GM23338 (cell line): ENCODE measurements around the gene TXNRD1. TPM values are rescaled to one million over a fixed set of nuclear protein-coding genes. Genes with fewer than 3 reads are reported as not detected.

Source experiments
- ATAC-seq: fragments of 200-7000 bp; cut with Tn5 transposase; 3 replicates; pipeline ENCODE4 v1.9.1; 2020
- DNase-seq: peaks from one replicate; pipeline ENCODE4 v3.0.0-alpha.2; 2015; ENCODE audit warnings: low spot score
- H2AFZ ChIP-seq: fragments of 200-600 bp; sonication (generic); 2 replicates; pipeline ENCODE4 v1.8.0; 2016; ENCODE audit warnings: antibody characterized with exemption, mild to moderate bottlenecking, moderate library complexity
- H3F3A ChIP-seq: fragments of 200-600 bp; sonication (generic); replicated peaks from 2 replicates; pipeline ENCODE4 v1.8.0; 2017; ENCODE audit warnings: antibody characterized with exemption, mixed run types, low read depth
- H3K27ac ChIP-seq: fragments of 200-600 bp; sonication (generic); 2 replicates; pipeline ENCODE4 v1.6.1; 2016; ENCODE audit warnings: low read depth
- H3K27me3 ChIP-seq: fragments of 200-600 bp; sonication (generic); 2 replicates; pipeline ENCODE4 v1.8.0; 2016; ENCODE audit warnings: mild to moderate bottlenecking, mixed run types, moderate library complexity; ENCODE audit not compliant: insufficient read depth
- H3K36me3 ChIP-seq: fragments of 200-600 bp; sonication (generic); 2 replicates; pipeline ENCODE4 v1.8.0; 2016; ENCODE audit warnings: mild to moderate bottlenecking; ENCODE audit not compliant: insufficient read depth
- H3K4me1 ChIP-seq: fragments of 200-600 bp; sonication (generic); 2 replicates; pipeline ENCODE4 v1.8.0; 2016; ENCODE audit warnings: mild to moderate bottlenecking, moderate library complexity; ENCODE audit not compliant: insufficient read depth
- H3K4me2 ChIP-seq: fragments of 200-600 bp; sonication (generic); 2 replicates; pipeline ENCODE4 v1.7.1; 2017; ENCODE audit warnings: mixed run types
- H3K4me3 ChIP-seq: fragments of 200-600 bp; sonication (generic); 2 replicates; pipeline ENCODE4 v1.6.1; 2016; ENCODE audit warnings: mixed run types
- H3K79me2 ChIP-seq: fragments of 200-600 bp; sonication (generic); replicated peaks from 2 replicates; pipeline ENCODE4 v1.8.0; 2017; ENCODE audit warnings: mild to moderate bottlenecking; ENCODE audit not compliant: insufficient read depth
- H3K9me2 ChIP-seq: fragments of 200-600 bp; sonication (generic); 2 replicates; pipeline ENCODE4 v1.8.0; 2017; ENCODE audit not compliant: insufficient read depth
- H4K20me1 ChIP-seq: fragments of 200-600 bp; sonication (generic); replicated peaks from 2 replicates; pipeline ENCODE4 v1.8.0; 2017; ENCODE audit warnings: mild to moderate bottlenecking; ENCODE audit not compliant: insufficient read depth
- H3K27ac Mint-ChIP-seq: 2 replicates; pipeline ENCODE4 v1.8.0; 2020; ENCODE audit warnings: inconsistent platforms, mild to moderate bottlenecking, moderate library complexity, mixed read lengths
- H3K27me3 Mint-ChIP-seq: 3 replicates; pipeline ENCODE4 v1.8.0; 2022; ENCODE audit warnings: low read depth, mild to moderate bottlenecking, moderate library complexity, mixed read lengths, inconsistent platforms; ENCODE audit not compliant: insufficient read depth, poor library complexity
- H3K36me3 Mint-ChIP-seq: 3 replicates; pipeline ENCODE4 v1.8.0; 2021; ENCODE audit warnings: low read depth, mild to moderate bottlenecking, inconsistent platforms, moderate library complexity, mixed read lengths
- H3K4me1 Mint-ChIP-seq: 3 replicates; pipeline ENCODE4 v1.8.0; 2020; ENCODE audit warnings: mild to moderate bottlenecking, inconsistent platforms, mixed read lengths
- H3K4me3 Mint-ChIP-seq: 3 replicates; pipeline ENCODE4 v1.8.0; 2021; ENCODE audit warnings: moderate library complexity, mild to moderate bottlenecking, inconsistent platforms, mixed read lengths
- H3K9me3 Mint-ChIP-seq: 3 replicates; pipeline ENCODE4 v1.8.0; 2020; ENCODE audit warnings: moderate library complexity, mild to moderate bottlenecking, inconsistent platforms, mixed read lengths
- CREB1 ChIP-seq: fragments of 250-450 bp; sonication (Bioruptor Pico); IDR thresholded peaks from 2 replicates; pipeline ENCODE4 v1.5.0; 2020; ENCODE audit warnings: low read depth, mild to moderate bottlenecking, moderate library complexity
- EZH2 ChIP-seq: fragments of 200-600 bp; sonication (generic); IDR thresholded peaks from one replicate; pipeline ENCODE4 v1.8.0; 2017; ENCODE audit warnings: antibody characterized with exemption, mild to moderate bottlenecking, low read depth; ENCODE audit not compliant: unreplicated experiment
- EZH2phosphoT487 ChIP-seq: fragments of 200-600 bp; sonication (generic); IDR thresholded peaks from one replicate; pipeline ENCODE4 v1.8.1; 2018; ENCODE audit warnings: antibody characterized with exemption; ENCODE audit not compliant: unreplicated experiment
- JUNB ChIP-seq: IDR thresholded peaks from one replicate; pipeline ENCODE4 v1.6.1; 2016; ENCODE audit warnings: antibody characterized with exemption; ENCODE audit not compliant: unreplicated experiment
- NANOG ChIP-seq: IDR thresholded peaks from 2 replicates; pipeline ENCODE4 v1.6.1; 2016; ENCODE audit warnings: antibody characterized with exemption, borderline replicate concordance
- POLR2AphosphoS5 ChIP-seq: IDR thresholded peaks from 2 replicates; pipeline ENCODE4 v1.6.1; 2016; ENCODE audit warnings: antibody characterized with exemption, low read depth
- STAT1 ChIP-seq: IDR thresholded peaks from one replicate; pipeline ENCODE4 v1.6.1; 2016; ENCODE audit warnings: antibody characterized with exemption; ENCODE audit not compliant: unreplicated experiment
- ZNF114 ChIP-seq: fragments of 250-450 bp; sonication (Bioruptor Pico); IDR thresholded peaks from 2 replicates; pipeline ENCODE4 v1.5.0; 2020; ENCODE audit warnings: mild to moderate bottlenecking, moderate library complexity
- ZNF331 ChIP-seq: fragments of 250-450 bp; sonication (Bioruptor Pico); IDR thresholded peaks from 2 replicates; pipeline ENCODE4 v1.5.0; 2020; ENCODE audit warnings: low read depth, mild to moderate bottlenecking, moderate library complexity
- polyA plus RNA-seq: library from polyadenylated mRNA; unstranded; fragments of >200 nt; fragmentation: Nextera tagmentation; extraction: Ambion mirVana; gene quantifications from 2 replicates; pipeline ENCODE4 v1.2.1, GENCODE V29; 2016
- total RNA-seq: library from RNA; depleted of rRNA; stranded (reverse); fragments of >200 nt; shearing (Covaris generic); gene quantifications from 2 replicates; pipeline ENCODE4 v1.2.3, GENCODE V29; 2014
- TF ChIP-seq, protein P1 (sequence below): IDR thresholded peaks from 2 replicates; pipeline ENCODE4 v1.6.1; 2016; ENCODE audit warnings: antibody characterized with exemption
- TF ChIP-seq, protein P2 (sequence below): fragments of 250-450 bp; sonication (Bioruptor Pico); IDR thresholded peaks from 2 replicates; pipeline ENCODE4 v1.5.0; 2020; ENCODE audit warnings: mild to moderate bottlenecking, moderate library complexity
- TF ChIP-seq, protein P3 (sequence below): IDR thresholded peaks from one replicate; pipeline ENCODE4 v1.6.1; 2018; ENCODE audit warnings: antibody characterized with exemption; ENCODE audit not compliant: unreplicated experiment
- TF ChIP-seq, protein P4 (sequence below), 2 experiments: fragments of 200-600 bp in 1 of 2; sonication (generic) in 1 of 2; conservative IDR thresholded peaks; 2 replicates each; pipeline versions ENCODE4 v1.5.1 to v1.6.1; 2016 to 2017; ENCODE audit warnings: antibody characterized with exemption in 2 of 2, low read depth in 2 of 2, mild to moderate bottlenecking in 2 of 2, moderate library complexity in 1 of 2

Gene TXNRD1
- total and polyA plus RNA-seq, 2 experiments from 2014 or later = 115 to 127 TPM

DNA sequence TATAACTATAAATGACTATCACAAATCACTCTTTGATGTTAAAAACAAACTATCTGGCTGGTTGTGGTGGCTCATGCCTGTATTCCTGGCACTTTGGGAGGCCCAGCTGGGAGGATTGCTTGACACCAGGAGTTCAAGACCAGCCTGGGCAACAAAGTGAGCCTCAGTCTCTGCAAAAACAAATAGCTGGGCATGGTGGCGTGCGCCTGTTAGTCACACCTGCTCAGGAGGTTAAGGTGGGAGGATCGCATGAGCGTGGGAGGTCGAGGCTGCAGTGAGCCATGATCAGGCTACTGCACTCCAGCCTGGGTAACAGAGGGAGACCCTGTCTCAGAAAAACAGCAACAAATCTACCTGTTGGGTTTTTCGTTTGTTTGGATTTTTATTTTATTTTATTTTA is 5.4 kb downstream of the TXNRD1 start:
- no peaks in the 10 kb centered on the region for H3K4me1 Mint-ChIP-seq
- H2AFZ ChIP-seq = no peak overlapping the region
- H3F3A ChIP-seq = no peaks in the 10 kb centered on the region
- no peak overlapping the region for H3K4me3 Mint-ChIP-seq
- H3K36me3 Mint-ChIP-seq = no peaks in the 10 kb centered on the region; the same call in 2 of the 3 replicates
- no peak for DNase-seq
- no peaks in the 10 kb centered on the region for H3K9me2 ChIP-seq
- H4K20me1 ChIP-seq = no peaks in the 10 kb centered on the region
- ATAC-seq = no peak
- no peaks in the 10 kb centered on the region for H3K9me3 Mint-ChIP-seq
- H3K27me3 Mint-ChIP-seq = peaks cover 13% of the 10 kb centered on the region
- no peak overlapping the region for H3K27ac Mint-ChIP-seq
- H3K4me1 ChIP-seq = peaks cover 5% of the 10 kb centered on the region; the same call in 1 of the 2 replicates
- TF ChIP-seq CREB1 (CRISPR knock-in tag) (no peak), POLR2AphosphoS5 (no peak), STAT1 (no peak), ZNF114 (no peak), ZNF331 (no peak), NANOG (no peak), EZH2phosphoT487 (no peak), EZH2 (no peak), JUNB (no peak)
- TF ChIP-seq, protein P1, sequence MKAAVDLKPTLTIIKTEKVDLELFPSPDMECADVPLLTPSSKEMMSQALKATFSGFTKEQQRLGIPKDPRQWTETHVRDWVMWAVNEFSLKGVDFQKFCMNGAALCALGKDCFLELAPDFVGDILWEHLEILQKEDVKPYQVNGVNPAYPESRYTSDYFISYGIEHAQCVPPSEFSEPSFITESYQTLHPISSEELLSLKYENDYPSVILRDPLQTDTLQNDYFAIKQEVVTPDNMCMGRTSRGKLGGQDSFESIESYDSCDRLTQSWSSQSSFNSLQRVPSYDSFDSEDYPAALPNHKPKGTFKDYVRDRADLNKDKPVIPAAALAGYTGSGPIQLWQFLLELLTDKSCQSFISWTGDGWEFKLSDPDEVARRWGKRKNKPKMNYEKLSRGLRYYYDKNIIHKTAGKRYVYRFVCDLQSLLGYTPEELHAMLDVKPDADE = no peak
- TF ChIP-seq, protein P2, sequence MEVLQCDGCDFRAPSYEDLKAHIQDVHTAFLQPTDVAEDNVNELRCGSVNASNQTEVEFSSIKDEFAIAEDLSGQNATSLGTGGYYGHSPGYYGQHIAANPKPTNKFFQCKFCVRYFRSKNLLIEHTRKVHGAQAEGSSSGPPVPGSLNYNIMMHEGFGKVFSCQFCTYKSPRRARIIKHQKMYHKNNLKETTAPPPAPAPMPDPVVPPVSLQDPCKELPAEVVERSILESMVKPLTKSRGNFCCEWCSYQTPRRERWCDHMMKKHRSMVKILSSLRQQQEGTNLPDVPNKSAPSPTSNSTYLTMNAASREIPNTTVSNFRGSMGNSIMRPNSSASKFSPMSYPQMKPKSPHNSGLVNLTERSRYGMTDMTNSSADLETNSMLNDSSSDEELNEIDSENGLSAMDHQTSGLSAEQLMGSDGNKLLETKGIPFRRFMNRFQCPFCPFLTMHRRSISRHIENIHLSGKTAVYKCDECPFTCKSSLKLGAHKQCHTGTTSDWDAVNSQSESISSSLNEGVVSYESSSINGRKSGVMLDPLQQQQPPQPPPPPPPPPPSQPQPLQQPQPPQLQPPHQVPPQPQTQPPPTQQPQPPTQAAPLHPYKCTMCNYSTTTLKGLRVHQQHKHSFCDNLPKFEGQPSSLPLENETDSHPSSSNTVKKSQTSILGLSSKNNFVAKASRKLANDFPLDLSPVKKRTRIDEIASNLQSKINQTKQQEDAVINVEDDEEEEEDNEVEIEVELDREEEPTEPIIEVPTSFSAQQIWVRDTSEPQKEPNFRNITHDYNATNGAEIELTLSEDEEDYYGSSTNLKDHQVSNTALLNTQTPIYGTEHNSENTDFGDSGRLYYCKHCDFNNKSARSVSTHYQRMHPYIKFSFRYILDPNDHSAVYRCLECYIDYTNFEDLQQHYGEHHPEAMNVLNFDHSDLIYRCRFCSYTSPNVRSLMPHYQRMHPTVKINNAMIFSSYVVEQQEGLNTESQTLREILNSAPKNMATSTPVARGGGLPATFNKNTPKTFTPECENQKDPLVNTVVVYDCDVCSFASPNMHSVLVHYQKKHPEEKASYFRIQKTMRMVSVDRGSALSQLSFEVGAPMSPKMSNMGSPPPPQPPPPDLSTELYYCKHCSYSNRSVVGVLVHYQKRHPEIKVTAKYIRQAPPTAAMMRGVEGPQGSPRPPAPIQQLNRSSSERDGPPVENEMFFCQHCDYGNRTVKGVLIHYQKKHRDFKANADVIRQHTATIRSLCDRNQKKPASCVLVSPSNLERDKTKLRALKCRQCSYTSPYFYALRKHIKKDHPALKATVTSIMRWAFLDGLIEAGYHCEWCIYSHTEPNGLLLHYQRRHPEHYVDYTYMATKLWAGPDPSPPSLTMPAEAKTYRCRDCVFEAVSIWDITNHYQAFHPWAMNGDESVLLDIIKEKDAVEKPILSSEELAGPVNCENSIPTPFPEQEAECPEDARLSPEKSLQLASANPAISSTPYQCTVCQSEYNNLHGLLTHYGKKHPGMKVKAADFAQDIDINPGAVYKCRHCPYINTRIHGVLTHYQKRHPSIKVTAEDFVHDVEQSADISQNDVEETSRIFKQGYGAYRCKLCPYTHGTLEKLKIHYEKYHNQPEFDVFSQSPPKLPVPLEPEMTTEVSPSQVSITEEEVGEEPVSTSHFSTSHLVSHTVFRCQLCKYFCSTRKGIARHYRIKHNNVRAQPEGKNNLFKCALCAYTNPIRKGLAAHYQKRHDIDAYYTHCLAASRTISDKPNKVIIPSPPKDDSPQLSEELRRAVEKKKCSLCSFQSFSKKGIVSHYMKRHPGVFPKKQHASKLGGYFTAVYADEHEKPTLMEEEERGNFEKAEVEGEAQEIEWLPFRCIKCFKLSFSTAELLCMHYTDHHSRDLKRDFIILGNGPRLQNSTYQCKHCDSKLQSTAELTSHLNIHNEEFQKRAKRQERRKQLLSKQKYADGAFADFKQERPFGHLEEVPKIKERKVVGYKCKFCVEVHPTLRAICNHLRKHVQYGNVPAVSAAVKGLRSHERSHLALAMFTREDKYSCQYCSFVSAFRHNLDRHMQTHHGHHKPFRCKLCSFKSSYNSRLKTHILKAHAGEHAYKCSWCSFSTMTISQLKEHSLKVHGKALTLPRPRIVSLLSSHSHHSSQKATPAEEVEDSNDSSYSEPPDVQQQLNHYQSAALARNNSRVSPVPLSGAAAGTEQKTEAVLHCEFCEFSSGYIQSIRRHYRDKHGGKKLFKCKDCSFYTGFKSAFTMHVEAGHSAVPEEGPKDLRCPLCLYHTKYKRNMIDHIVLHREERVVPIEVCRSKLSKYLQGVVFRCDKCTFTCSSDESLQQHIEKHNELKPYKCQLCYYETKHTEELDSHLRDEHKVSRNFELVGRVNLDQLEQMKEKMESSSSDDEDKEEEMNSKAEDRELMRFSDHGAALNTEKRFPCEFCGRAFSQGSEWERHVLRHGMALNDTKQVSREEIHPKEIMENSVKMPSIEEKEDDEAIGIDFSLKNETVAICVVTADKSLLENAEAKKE = no peak
- TF ChIP-seq, protein P3, sequence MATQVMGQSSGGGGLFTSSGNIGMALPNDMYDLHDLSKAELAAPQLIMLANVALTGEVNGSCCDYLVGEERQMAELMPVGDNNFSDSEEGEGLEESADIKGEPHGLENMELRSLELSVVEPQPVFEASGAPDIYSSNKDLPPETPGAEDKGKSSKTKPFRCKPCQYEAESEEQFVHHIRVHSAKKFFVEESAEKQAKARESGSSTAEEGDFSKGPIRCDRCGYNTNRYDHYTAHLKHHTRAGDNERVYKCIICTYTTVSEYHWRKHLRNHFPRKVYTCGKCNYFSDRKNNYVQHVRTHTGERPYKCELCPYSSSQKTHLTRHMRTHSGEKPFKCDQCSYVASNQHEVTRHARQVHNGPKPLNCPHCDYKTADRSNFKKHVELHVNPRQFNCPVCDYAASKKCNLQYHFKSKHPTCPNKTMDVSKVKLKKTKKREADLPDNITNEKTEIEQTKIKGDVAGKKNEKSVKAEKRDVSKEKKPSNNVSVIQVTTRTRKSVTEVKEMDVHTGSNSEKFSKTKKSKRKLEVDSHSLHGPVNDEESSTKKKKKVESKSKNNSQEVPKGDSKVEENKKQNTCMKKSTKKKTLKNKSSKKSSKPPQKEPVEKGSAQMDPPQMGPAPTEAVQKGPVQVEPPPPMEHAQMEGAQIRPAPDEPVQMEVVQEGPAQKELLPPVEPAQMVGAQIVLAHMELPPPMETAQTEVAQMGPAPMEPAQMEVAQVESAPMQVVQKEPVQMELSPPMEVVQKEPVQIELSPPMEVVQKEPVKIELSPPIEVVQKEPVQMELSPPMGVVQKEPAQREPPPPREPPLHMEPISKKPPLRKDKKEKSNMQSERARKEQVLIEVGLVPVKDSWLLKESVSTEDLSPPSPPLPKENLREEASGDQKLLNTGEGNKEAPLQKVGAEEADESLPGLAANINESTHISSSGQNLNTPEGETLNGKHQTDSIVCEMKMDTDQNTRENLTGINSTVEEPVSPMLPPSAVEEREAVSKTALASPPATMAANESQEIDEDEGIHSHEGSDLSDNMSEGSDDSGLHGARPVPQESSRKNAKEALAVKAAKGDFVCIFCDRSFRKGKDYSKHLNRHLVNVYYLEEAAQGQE = no peak
- TF ChIP-seq, protein P4, sequence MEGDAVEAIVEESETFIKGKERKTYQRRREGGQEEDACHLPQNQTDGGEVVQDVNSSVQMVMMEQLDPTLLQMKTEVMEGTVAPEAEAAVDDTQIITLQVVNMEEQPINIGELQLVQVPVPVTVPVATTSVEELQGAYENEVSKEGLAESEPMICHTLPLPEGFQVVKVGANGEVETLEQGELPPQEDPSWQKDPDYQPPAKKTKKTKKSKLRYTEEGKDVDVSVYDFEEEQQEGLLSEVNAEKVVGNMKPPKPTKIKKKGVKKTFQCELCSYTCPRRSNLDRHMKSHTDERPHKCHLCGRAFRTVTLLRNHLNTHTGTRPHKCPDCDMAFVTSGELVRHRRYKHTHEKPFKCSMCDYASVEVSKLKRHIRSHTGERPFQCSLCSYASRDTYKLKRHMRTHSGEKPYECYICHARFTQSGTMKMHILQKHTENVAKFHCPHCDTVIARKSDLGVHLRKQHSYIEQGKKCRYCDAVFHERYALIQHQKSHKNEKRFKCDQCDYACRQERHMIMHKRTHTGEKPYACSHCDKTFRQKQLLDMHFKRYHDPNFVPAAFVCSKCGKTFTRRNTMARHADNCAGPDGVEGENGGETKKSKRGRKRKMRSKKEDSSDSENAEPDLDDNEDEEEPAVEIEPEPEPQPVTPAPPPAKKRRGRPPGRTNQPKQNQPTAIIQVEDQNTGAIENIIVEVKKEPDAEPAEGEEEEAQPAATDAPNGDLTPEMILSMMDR (conservative IDR thresholded peaks at IDR 0.05; ENCODE audit: low read depth in 2 of 2) = no peak
- no peak overlapping the region for H3K4me3 ChIP-seq
- no peaks in the 10 kb centered on the region for H3K36me3 ChIP-seq
- H3K79me2 ChIP-seq = no peaks in the 10 kb centered on the region
- no peak overlapping the region for H3K27ac ChIP-seq
- H3K27me3 ChIP-seq = peaks cover 17% of the 10 kb centered on the region
- no peak overlapping the region for H3K4me2 ChIP-seq
